SK-N-MC (cell line): ENCODE results near the gene LGI2.

Source experiments
- EZH2 ChIP-seq: fragments of 200-600 bp; sonication (generic); IDR thresholded peaks from one replicate; pipeline ENCODE4 v1.6.1; 2017; ENCODE audit warnings: antibody characterized with exemption
- POLR2AphosphoS5 ChIP-seq: IDR thresholded peaks from 2 replicates; pipeline ENCODE4 v1.6.1; 2012; ENCODE audit warnings: mild to moderate bottlenecking, low read depth, low read length, borderline replicate concordance

DNA sequence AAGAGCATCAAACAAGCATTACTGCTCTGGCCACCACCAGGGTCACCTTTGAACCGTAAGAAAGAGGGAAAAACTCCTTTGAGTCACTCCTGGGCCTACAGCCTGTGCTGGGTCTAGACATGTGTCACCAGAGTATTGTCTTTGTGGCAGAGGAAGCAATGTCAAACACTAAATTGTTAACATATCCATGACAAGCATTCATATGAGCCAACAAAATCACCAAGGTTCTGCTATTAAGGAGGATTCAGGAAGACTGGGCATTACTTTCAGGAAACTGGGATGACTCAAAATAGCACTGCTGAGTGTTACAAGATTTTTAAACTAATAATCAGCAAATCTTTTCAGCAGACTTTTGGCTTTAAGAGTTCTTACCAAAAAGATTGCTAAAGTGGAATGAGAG, 28.1 kb downstream of the LGI2 start:
- TF ChIP-seq EZH2 (no peak), POLR2AphosphoS5 (no peak)
